ENCODE measurements around the gene ZFYVE19.
A peak's percentile ranks its signal among the peaks of the same experiment; 100 is the strongest.

The ZFYVE19 gene

GRCh38 chr15:40766906-40767837, 39.7 kb upstream of the ZFYVE19 start:
- peaks cover 77% of the 10 kb centered on the region for H3K4me1 ChIP-seq (ENCODE audit: insufficient read depth, low read length, poor library complexity, severe bottlenecking)

DNA sequence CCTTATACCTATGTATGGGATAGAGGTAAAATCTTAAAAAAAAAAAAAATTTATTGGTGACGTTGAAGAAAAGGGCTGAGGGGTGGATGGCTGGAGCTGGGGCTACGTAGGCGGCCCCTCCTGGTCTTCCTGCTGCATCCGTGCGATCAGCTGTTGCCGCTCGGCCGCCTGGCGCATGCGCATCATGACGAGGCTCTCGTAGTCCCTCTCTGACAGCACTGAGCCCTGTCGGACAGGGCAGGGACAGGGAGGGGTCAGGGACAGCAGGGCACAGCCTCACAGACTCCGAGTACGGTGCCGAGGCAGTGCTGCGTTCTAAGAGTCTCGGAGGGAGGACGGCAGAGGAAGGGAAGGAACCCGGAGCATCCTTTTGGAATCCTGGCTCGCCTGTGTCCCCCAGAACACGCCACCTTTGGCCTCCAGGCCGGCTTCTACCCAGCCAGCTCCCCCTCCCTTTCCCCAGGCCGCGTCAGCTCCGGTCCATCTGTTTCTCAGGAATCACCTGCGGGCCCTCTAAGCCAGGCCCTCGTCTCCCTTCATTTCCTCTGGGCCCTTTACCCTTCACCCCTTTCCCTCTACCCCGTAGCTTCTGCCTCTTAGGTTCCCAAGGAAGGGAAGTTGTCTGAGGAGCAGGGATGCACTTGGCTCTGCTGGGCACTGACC, 38.9 kb upstream of the ZFYVE19 start:
- no peaks in the 10 kb centered on the region for H3K9me3 ChIP-seq (ENCODE audit: insufficient read depth, low read depth, low read length)
- H3F3A ChIP-seq (ENCODE audit: low read depth), result peaks cover 13% of the 10 kb centered on the region
- peaks cover 51% of the 10 kb centered on the region for H3K79me2 ChIP-seq (ENCODE audit: insufficient read depth, low read length)
- no peaks in the 10 kb centered on the region; the same call in none of the 2 replicates for H3K36me3 ChIP-seq (ENCODE audit: insufficient read depth, low read length)
- peak overlapping the region; percentile 78 for H3K4me2 ChIP-seq (ENCODE audit: low read depth, low read length, poor library complexity, severe bottlenecking)
- H4K20me1 ChIP-seq (ENCODE audit: insufficient read depth, low read length, poor library complexity, severe bottlenecking), result peaks cover 7% of the 10 kb centered on the region
- H3K9ac ChIP-seq (ENCODE audit: low read depth, low read length, poor library complexity, severe bottlenecking), result peak overlapping the region; percentile 80
- H3K9me2 ChIP-seq (replicated peaks; ENCODE audit: low read depth, low read length), result no peaks in the 10 kb centered on the region
- H3K27me3 ChIP-seq (ENCODE audit: insufficient read depth, low read length, poor library complexity, severe bottlenecking), result no peaks in the 10 kb centered on the region
- peak overlapping the region; percentile 70 for H3K4me3 ChIP-seq (ENCODE audit: low read length, poor library complexity, severe bottlenecking)
- H2AFZ ChIP-seq (ENCODE audit: low read length), result no peak overlapping the region
- H3K4me1 ChIP-seq (ENCODE audit: insufficient read depth, low read length, poor library complexity, severe bottlenecking), result peaks cover 78% of the 10 kb centered on the region
- TF ChIP-seq, protein P1, sequence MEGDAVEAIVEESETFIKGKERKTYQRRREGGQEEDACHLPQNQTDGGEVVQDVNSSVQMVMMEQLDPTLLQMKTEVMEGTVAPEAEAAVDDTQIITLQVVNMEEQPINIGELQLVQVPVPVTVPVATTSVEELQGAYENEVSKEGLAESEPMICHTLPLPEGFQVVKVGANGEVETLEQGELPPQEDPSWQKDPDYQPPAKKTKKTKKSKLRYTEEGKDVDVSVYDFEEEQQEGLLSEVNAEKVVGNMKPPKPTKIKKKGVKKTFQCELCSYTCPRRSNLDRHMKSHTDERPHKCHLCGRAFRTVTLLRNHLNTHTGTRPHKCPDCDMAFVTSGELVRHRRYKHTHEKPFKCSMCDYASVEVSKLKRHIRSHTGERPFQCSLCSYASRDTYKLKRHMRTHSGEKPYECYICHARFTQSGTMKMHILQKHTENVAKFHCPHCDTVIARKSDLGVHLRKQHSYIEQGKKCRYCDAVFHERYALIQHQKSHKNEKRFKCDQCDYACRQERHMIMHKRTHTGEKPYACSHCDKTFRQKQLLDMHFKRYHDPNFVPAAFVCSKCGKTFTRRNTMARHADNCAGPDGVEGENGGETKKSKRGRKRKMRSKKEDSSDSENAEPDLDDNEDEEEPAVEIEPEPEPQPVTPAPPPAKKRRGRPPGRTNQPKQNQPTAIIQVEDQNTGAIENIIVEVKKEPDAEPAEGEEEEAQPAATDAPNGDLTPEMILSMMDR (conservative IDR thresholded peaks at IDR 0.05; ENCODE audit: low read length), result no peak
- no peak for TF ChIP-seq EZH2phosphoT487 (IDR thresholded peaks at IDR 0.05; ENCODE audit: borderline replicate concordance)

More at GRCh38 chr15:40766906-40767837, 39.7 kb upstream of the ZFYVE19 start:
- Histone ChIP-seq H3K4me3 (ENCODE audit: low read length, poor library complexity, severe bottlenecking) (no peak overlapping the region), H3K36me3 (ENCODE audit: insufficient read depth, low read length) (no peaks in the 10 kb centered on the region; the same call in none of the 2 replicates), H2AFZ (ENCODE audit: low read length) (no peak overlapping the region), H3K9me2 (replicated peaks; ENCODE audit: low read depth, low read length) (no peaks in the 10 kb centered on the region), H3K9ac (ENCODE audit: low read depth, low read length, poor library complexity, severe bottlenecking) (no peak overlapping the region), H3K79me2 (ENCODE audit: insufficient read depth, low read length) (peaks cover 51% of the 10 kb centered on the region), H4K20me1 (ENCODE audit: insufficient read depth, low read length, poor library complexity, severe bottlenecking) (peaks cover 7% of the 10 kb centered on the region), H3K9me3 (ENCODE audit: insufficient read depth, low read depth, low read length) (no peaks in the 10 kb centered on the region), H3F3A (ENCODE audit: low read depth) (peaks cover 13% of the 10 kb centered on the region), H3K27me3 (ENCODE audit: insufficient read depth, low read length, poor library complexity, severe bottlenecking) (no peaks in the 10 kb centered on the region), H3K4me2 (ENCODE audit: low read depth, low read length, poor library complexity, severe bottlenecking) (peak overlapping the region; percentile 95)
- no peak for TF ChIP-seq EZH2phosphoT487 (IDR thresholded peaks at IDR 0.05; ENCODE audit: borderline replicate concordance)
- TF ChIP-seq, protein P1 (conservative IDR thresholded peaks at IDR 0.05; ENCODE audit: low read length), result no peak

DNA sequence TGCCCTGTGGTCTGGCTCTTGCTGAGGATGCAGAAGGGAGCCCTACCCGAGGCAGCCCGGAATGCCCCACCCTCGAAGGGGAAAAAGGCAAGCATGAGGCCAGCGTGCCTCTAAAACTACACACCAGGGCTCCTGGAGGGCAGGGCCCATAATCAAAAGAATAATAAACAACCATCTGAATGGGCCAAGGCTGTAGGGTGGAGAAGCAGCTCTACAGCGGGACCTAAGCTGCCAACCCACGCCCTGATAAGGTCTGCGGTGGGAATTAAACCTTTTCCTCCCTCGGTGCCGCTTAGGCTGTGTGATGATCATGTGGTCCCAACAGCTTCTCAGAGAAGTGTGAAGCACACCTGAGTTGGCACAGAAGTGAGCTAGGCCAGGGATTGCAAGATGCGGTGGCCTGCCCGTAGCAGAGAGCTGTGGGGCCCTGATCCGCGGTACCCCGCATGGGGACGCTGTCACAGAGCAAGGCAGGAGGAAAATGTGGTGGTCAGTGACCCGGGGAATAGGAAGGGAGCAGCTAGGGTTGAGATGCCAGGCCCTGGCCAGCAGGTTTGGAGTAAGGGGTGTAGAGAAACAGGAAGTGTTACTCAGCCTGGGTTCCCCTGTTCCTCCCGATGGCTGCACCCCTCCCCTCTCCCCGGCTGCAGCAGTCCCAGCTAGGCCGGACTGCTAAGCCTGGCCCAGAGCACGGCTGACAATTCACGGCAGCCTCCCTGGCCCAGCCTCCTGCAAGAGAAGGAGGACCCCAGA, 38.2 kb upstream of the ZFYVE19 start:
- peak overlapping the region; percentile 70 for H3K4me3 ChIP-seq (ENCODE audit: low read length, poor library complexity, severe bottlenecking)

More for the DNA sequence above, 38.2 kb upstream of the ZFYVE19 start:
- H3K36me3 ChIP-seq (ENCODE audit: insufficient read depth, low read length), result no peaks in the 10 kb centered on the region; the same call in none of the 2 replicates
- peak overlapping the region; percentile 78 for H3K4me2 ChIP-seq (ENCODE audit: low read depth, low read length, poor library complexity, severe bottlenecking)
- no peaks in the 10 kb centered on the region for H3K9me2 ChIP-seq (replicated peaks; ENCODE audit: low read depth, low read length)
- H3K9ac ChIP-seq (ENCODE audit: low read depth, low read length, poor library complexity, severe bottlenecking), result peak overlapping the region; percentile 80
- H3K27me3 ChIP-seq (ENCODE audit: insufficient read depth, low read length, poor library complexity, severe bottlenecking), result no peaks in the 10 kb centered on the region
- H3K9me3 ChIP-seq (ENCODE audit: insufficient read depth, low read depth, low read length), result no peaks in the 10 kb centered on the region
- no peak for TF ChIP-seq EZH2phosphoT487 (IDR thresholded peaks at IDR 0.05; ENCODE audit: borderline replicate concordance)
- peaks cover 7% of the 10 kb centered on the region for H4K20me1 ChIP-seq (ENCODE audit: insufficient read depth, low read length, poor library complexity, severe bottlenecking)
- peak overlapping the region; percentile 34; the same call in 1 of the 2 replicates for H2AFZ ChIP-seq (ENCODE audit: low read length)
- peaks cover 70% of the 10 kb centered on the region for H3K4me1 ChIP-seq (ENCODE audit: insufficient read depth, low read length, poor library complexity, severe bottlenecking)
- peaks cover 13% of the 10 kb centered on the region for H3F3A ChIP-seq (ENCODE audit: low read depth)
- peaks cover 45% of the 10 kb centered on the region for H3K79me2 ChIP-seq (ENCODE audit: insufficient read depth, low read length)

Data from Loucy (cell line).